K562 (cell line): ENCODE measurements around the gene RGS12. TPM values are rescaled to one million over a fixed set of nuclear protein-coding genes. Genes with fewer than 3 reads are reported as not detected.

Experiments used
- ATAC-seq: fragments of 200-7000 bp; cut with Tn5 transposase; 3 replicates; pipeline ENCODE4 v1.9.1; 2020; ENCODE audit warnings: moderate library complexity
- BruUV-seq: library from RNA; stranded (reverse); fragments of 400-500 nt; replicated peaks from 2 replicates; lab custom pipeline; 2021; lab: Mats Ljungman, UMichigan
- CTCF ChIA-PET: fragments of 300-600 bp; formaldehyde crosslinking; extraction: SDS; loops from one replicate; lab custom pipeline; 2021; ENCODE audit warnings: low intra/inter-chr PET ratio; lab: Yijun Ruan, JAX
- POLR2A ChIA-PET: fragments of 300-600, 350-650 bp; sonication (Branson Sonifier 250); formaldehyde crosslinking; extraction: SDS; loops from one replicate; lab custom pipeline; 2021; ENCODE audit warnings: antibody characterized with exemption, inconsistent platforms; lab: Yijun Ruan, JAX
- DNase-seq, 4 experiments: peaks; one replicate each; pipeline versions ENCODE4 v3.0.0 to v3.0.0-alpha.2; 2011 to 2018; ENCODE audit warnings: low spot score in 3 of 4, mixed read lengths in 3 of 4; ENCODE audit errors: extremely low read depth in 1 of 4
- FAIRE-seq: peaks from 2 replicates; lab custom pipeline; 2011; peaks lifted over from hg19 to GRCh38; lab: Jason Lieb, UNC
- H2AFZ ChIP-seq: 2 replicates; pipeline ENCODE4 v1.6.0; 2011; ENCODE audit warnings: low read depth, low read length, control low read depth, inconsistent platforms
- H3K27ac ChIP-seq: fragments of 200-600 bp; 3 replicates; pipeline ENCODE4 v1.8.0; 2011; ENCODE audit warnings: low read depth, mild to moderate bottlenecking, control low read depth, inconsistent platforms, low read length, moderate library complexity, mixed read lengths; ENCODE audit errors: extremely low read depth
- H3K27me3 ChIP-seq, 2 experiments: fragments of 300-600 bp in 1 of 2; 2 replicates in 1 of 2; 3 replicates in 1 of 2; pipeline versions ENCODE4 v1.6.0 to v1.8.0; 2011; ENCODE audit warnings: inconsistent platforms in 2 of 2, low read length in 2 of 2, mild to moderate bottlenecking in 1 of 2, mixed read lengths in 1 of 2, moderate library complexity in 1 of 2; ENCODE audit not compliant: control insufficient read depth in 2 of 2, insufficient read depth in 2 of 2
- H3K36me3 ChIP-seq: fragments of 300-600 bp; 3 replicates; pipeline ENCODE4 v1.8.0; 2011; ENCODE audit warnings: mild to moderate bottlenecking, low read length, inconsistent platforms; ENCODE audit not compliant: control insufficient read depth, insufficient read depth
- H3K4me1 ChIP-seq, 2 experiments: fragments of 200-600 bp in 1 of 2; replicated peaks in 1 of 2; 2 replicates in 1 of 2; 3 replicates in 1 of 2; pipeline versions ENCODE4 v1.5.1 to v1.8.0; 2011; ENCODE audit warnings: inconsistent platforms in 2 of 2, low read length in 2 of 2, mild to moderate bottlenecking in 1 of 2, mixed read lengths in 1 of 2, moderate library complexity in 1 of 2; ENCODE audit not compliant: control insufficient read depth in 2 of 2, insufficient read depth in 2 of 2
- H3K4me2 ChIP-seq: 2 replicates; pipeline ENCODE4 v1.6.1; 2011; ENCODE audit warnings: low read length, control low read depth, inconsistent platforms, mixed read lengths; ENCODE audit not compliant: insufficient read depth
- H3K4me3 ChIP-seq: fragments of 200-600 bp; sonication (generic), shearing (Covaris generic); 2 replicates; pipeline ENCODE4 v1.5.1; 2016; ENCODE audit warnings: control low read depth, inconsistent platforms
- H3K79me2 ChIP-seq: fragments of 200-600 bp; 3 replicates; pipeline ENCODE4 v1.8.0; 2011; ENCODE audit warnings: low read length, inconsistent platforms; ENCODE audit not compliant: control insufficient read depth, insufficient read depth
- H3K9ac ChIP-seq, 2 experiments: 2 replicates each; pipeline versions ENCODE4 v1.6.0 to v1.6.1; 2011; ENCODE audit warnings: low read depth in 2 of 2, low read length in 2 of 2, control low read depth in 1 of 2, inconsistent platforms in 1 of 2, mild to moderate bottlenecking in 1 of 2, mixed read lengths in 1 of 2; ENCODE audit not compliant: insufficient read depth in 1 of 2
- H3K9me1 ChIP-seq: one replicate; pipeline ENCODE4 v1.6.0; 2011; ENCODE audit warnings: inconsistent platforms, mild to moderate bottlenecking, low read length, moderate library complexity; ENCODE audit not compliant: control insufficient read depth, insufficient read depth
- H3K9me3 ChIP-seq: replicated peaks from 2 replicates; pipeline ENCODE4 v1.5.1; 2011; ENCODE audit warnings: low read depth, low read length, inconsistent platforms; ENCODE audit not compliant: control insufficient read depth, insufficient read depth
- H4K20me1 ChIP-seq: replicated peaks from 2 replicates; pipeline ENCODE4 v1.6.1; 2011; ENCODE audit warnings: low read length, inconsistent platforms, mixed read lengths; ENCODE audit not compliant: control insufficient read depth, insufficient read depth
- CHD2 ChIP-seq: IDR thresholded peaks from 2 replicates; pipeline ENCODE4 v1.6.1; 2011; ENCODE audit warnings: low read depth, low read length
- E2F1 ChIP-seq: sonication (generic); formaldehyde crosslinking; IDR thresholded peaks from 2 replicates; pipeline ENCODE4 v1.8.1; 2023; ENCODE audit warnings: mild to moderate bottlenecking, missing genetic modification reagents, moderate library complexity
- FOXO4 ChIP-seq: fragments of 450-650 bp; formaldehyde crosslinking; IDR thresholded peaks from 2 replicates; pipeline ENCODE4 v1.4.0; 2020; ENCODE audit warnings: mild to moderate bottlenecking, moderate library complexity
- KAT2B ChIP-seq: IDR thresholded peaks from one replicate; pipeline ENCODE4 v1.6.1; 2012; ENCODE audit warnings: low read depth, mild to moderate bottlenecking, control low read depth, inconsistent platforms, low read length, moderate library complexity
- ZBTB8A ChIP-seq: fragments of 450-650 bp; IDR thresholded peaks from 2 replicates; pipeline ENCODE4 v1.6.1; 2018; ENCODE audit warnings: mild to moderate bottlenecking, moderate library complexity; ENCODE audit not compliant: partially characterized antibody
- ZNF165 ChIP-seq: fragments of 250-450 bp; sonication (Bioruptor Pico); IDR thresholded peaks from 2 replicates; pipeline ENCODE4 v1.4.0; 2020; ENCODE audit warnings: borderline replicate concordance
- ZNF232 ChIP-seq: sonication (generic); formaldehyde crosslinking; IDR thresholded peaks from 2 replicates; pipeline ENCODE4 v1.8.0; 2022; ENCODE audit warnings: mild to moderate bottlenecking, missing genetic modification reagents
- ZNF263 ChIP-seq: sonication (generic); formaldehyde crosslinking; IDR thresholded peaks from 2 replicates; pipeline ENCODE4 v1.8.0; 2022; ENCODE audit warnings: mild to moderate bottlenecking, missing genetic modification reagents, borderline replicate concordance
- ZNF699 ChIP-seq: fragments of 250-450 bp; sonication (Bioruptor Pico); IDR thresholded peaks from 2 replicates; pipeline ENCODE4 v1.8.0; 2021; ENCODE audit warnings: mild to moderate bottlenecking, moderate library complexity; ENCODE audit not compliant: insufficient replicate concordance
- WGBS: fragments of 100-300 bp; shearing (Covaris generic); methylation state at CpG from one replicate; pipeline ENCODE4 v1.1.6; 2016; ENCODE audit warnings: low coverage, mixed read lengths; ENCODE audit not compliant: insufficient coverage; ENCODE audit errors: missing lambda C conversion rate; 5-methylcytosine and 5-hydroxymethylcytosine counted together
- in situ Hi-C: fragments of 300-500 bp; cut with MboI; formaldehyde crosslinking; loops from 4 replicates; pipeline ENCODE4 v1.15.0; 2018; ENCODE audit warnings: inconsistent platforms, mixed read lengths
- intact Hi-C: fragments of 100-400 bp; cut with micrococcal nuclease; formaldehyde crosslinking; loops from 2 replicates; pipeline ENCODE4 v1.14.2; 2022
- polyA plus RNA-seq, 8 experiments: library from polyadenylated mRNA; depleted of rRNA in 4 of 8; stranded (reverse) in 5 of 8; unstranded in 3 of 8; fragments of >200 nt; fragmentation: Nextera tagmentation in 2 of 8; fragmentation: Illumina TruSeq in 1 of 8; extraction: Ambion mirVana in 2 of 8; extraction: Trizol in 1 of 8; gene quantifications; 2 replicates each; pipeline versions ENCODE4 v1.2.1 to v1.2.3, GENCODE V29; 2011 to 2014; ENCODE audit warnings: inconsistent platforms in 1 of 8, missing spikeins in 1 of 8
- total RNA-seq, 7 experiments: library from RNA; depleted of rRNA in 6 of 7; stranded (reverse); fragments of >200 nt in 6 of 7; fragmentation: Illumina TruSeq in 2 of 7; extraction: Trizol in 2 of 7; gene quantifications; 2 replicates each; pipeline versions ENCODE4 v1.2.1 to v1.2.3, GENCODE V29; 2011 to 2021; ENCODE audit warnings: low replicate concordance in 1 of 7
- TF ChIP-seq, protein P1 (sequence below): fragments of 450-650 bp; formaldehyde crosslinking; IDR thresholded peaks from 2 replicates; pipeline ENCODE4 v1.4.0; 2020; ENCODE audit warnings: mild to moderate bottlenecking

The RGS12 gene
- total and polyA plus RNA-seq, 9 of the 15 experiments (the other 6 are each of a cell fraction or from before 2014, with no cell fraction given), result 0.30 to 8.8 (median 5.5) TPM

DNA sequence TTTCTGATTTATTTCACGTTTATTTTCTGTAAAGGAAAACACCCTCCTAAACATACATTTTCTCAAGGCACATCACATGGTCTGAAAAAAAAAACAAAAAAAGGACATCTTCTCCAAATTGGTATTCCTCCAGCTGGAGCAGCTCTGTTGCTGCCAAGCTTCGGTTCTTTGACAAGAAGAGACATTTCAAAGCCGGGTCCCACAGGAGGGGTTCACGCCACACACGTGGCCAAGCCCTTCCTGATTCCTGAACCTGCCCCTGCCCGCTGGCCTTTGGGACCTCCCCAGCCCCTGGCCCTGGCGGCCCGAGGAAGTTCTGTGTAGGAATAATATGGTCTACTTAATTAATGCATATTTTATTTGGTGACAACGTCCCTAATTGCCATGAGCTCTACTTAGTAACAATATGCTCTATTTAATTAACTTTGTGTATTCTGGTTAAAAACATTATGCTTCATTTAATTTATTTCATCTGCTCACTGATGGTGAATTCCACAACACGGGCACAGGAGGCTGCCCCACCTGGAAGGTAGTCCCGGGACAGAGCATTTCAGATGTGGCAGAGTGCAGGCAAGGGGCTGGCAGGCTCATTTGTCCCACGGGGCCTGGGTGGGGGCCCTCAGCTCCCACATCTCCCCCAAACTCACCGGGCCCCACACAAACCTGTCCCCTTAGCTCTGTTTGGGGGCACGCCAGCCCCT is 5.4 kb upstream of the RGS12 start:
- Histone ChIP-seq H2AFZ (no peak overlapping the region), H3K27me3 (peaks cover 72 to 93% of the 10 kb centered on the region in 2 experiments), H3K9me1 (no peaks in the 10 kb centered on the region), H3K4me1 (peaks cover 0 to 27% of the 10 kb centered on the region in 2 experiments; a peak in 2 of 5 replicates), H3K9ac (no peak overlapping the region), H3K79me2 (no peaks in the 10 kb centered on the region)
- BruUV-seq, result no TSS peak
- FAIRE-seq (no peak), DNase-seq (no peak), ATAC-seq (no peak)
- intact Hi-C loops, result no loop called here
- WGBS, result 6% methylated on average over 14 of the region's 14 CpGs
- in situ Hi-C loops, result no loop called here
- TF ChIP-seq, protein P1, sequence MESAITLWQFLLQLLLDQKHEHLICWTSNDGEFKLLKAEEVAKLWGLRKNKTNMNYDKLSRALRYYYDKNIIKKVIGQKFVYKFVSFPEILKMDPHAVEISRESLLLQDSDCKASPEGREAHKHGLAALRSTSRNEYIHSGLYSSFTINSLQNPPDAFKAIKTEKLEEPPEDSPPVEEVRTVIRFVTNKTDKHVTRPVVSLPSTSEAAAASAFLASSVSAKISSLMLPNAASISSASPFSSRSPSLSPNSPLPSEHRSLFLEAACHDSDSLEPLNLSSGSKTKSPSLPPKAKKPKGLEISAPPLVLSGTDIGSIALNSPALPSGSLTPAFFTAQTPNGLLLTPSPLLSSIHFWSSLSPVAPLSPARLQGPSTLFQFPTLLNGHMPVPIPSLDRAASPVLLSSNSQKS (CRISPR knock-in tag), result no peak
- no peak for TF ChIP-seq FOXO4 (CRISPR knock-in tag)
- no peak for TF ChIP-seq ZNF165 (CRISPR knock-in tag)
- no peak for TF ChIP-seq CHD2
- no peak for TF ChIP-seq KAT2B
- no peak for TF ChIP-seq ZBTB8A
- no peak for TF ChIP-seq ZNF263
- TF ChIP-seq E2F1, result no peak
- TF ChIP-seq ZNF699 (CRISPR knock-in tag), result no peak
- no peak for TF ChIP-seq ZNF232 (CRISPR knock-in tag)
- TF ChIP-seq, all 486 proteins: peak for 0
- POLR2A ChIA-PET, result interaction anchor here (0.8 to 1.1 kb wide), 2 partner anchors 37 to 205 kb away, joined by 3 to 4 read pairs; no protein-coding TSS in a partner anchor
- Histone ChIP-seq H3K9me3 (no peaks in the 10 kb centered on the region), H3K36me3 (no peaks in the 10 kb centered on the region), H3K27ac (no peak overlapping the region), H4K20me1 (no peaks in the 10 kb centered on the region; the same call in none of the 2 replicates), H3K4me3 (no peak overlapping the region), H3K4me2 (no peak overlapping the region)
- CTCF ChIA-PET, result no interaction called here
